ENCODE data around the gene DDX1. TPM values are rescaled to one million over a fixed set of nuclear protein-coding genes. Genes with fewer than 3 reads are reported as not detected.

DDX1 gene
- total RNA-seq, 2 donors from 2014 or later: 116 to 126 TPM

- Mint-ChIP-seq H3K27me3 (ENCODE audit: insufficient read depth) (no peaks in the 10 kb centered on the region), H3K9me3 (no peaks in the 10 kb centered on the region), H3K27ac (no peak overlapping the region), H3K4me1 (peaks cover 6% of the 10 kb centered on the region), H3K36me3 (ENCODE audit: low read depth) (peaks cover 64% of the 10 kb centered on the region), H3K4me3 (no peak overlapping the region)
- H3K9ac ChIP-seq (ENCODE audit: extremely low read depth, low read length, poor library complexity, severe bottlenecking): no peak overlapping the region
- H3K27me3 ChIP-seq (ENCODE audit: control insufficient read depth, insufficient read depth, low read length, poor library complexity, severe bottlenecking): no peaks in the 10 kb centered on the region
- no peaks in the 10 kb centered on the region for H3K9me3 ChIP-seq (ENCODE audit: control insufficient read depth, low read length)
- DNase-seq: no peak
- H3K4me1 ChIP-seq (ENCODE audit: control insufficient read depth, insufficient read depth, low read length): no peaks in the 10 kb centered on the region
- peaks cover 96% of the 10 kb centered on the region for H3K36me3 ChIP-seq (ENCODE audit: control insufficient read depth, insufficient read depth, low read length)
- H3K4me3 ChIP-seq (ENCODE audit: low read length): no peak overlapping the region
- no peak for TF ChIP-seq CTCF (conservative IDR thresholded peaks at IDR 0.05)
- H3K27ac ChIP-seq (ENCODE audit: low read depth, low read length): no peak overlapping the region
- WGBS, 2 experiments (ENCODE audit: insufficient coverage in 1 of 2, insufficient read length in 1 of 2): 90 to 100% methylated on average over 1 to 3 of the region's 4 CpGs
These were observed 38.7 kb downstream of the DDX1 start for GRCh38 chr2:15630121-15630977.

DNA sequence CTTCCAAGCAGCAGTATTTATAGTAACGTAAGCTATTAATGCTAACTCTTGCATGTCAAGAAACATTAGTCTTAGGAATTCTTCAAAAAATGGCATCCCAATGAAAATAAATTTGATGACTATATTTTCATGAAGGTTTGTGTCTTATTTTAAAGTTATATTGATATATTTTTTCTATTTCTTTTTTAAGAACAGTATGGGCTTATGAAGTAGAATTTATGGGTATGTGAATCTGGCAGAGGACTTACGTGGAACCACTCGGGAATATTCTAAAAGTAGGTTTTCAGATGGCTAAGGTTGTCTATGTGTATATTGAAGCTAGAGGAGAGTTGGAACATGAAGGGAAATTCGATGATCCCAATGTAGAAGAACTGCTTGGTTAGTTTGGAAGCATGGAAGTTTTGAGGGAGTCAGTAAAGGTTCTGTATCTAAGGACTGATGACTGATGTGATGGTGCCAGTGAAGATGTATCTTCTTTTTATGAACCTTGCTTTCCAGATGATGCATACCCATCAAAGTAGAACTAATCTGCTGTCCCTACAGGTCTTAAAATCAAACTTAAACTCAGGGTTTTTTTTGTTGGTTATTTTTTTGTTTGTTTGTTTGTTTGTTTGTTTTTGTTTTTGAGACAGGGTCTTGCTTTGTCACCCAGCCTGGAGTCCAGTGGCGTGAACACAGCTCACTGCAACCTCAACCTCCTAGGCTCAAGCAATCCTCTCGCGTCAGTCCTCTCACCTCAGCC lies 39.5 kb downstream of the DDX1 start:
- H3K4me3 Mint-ChIP-seq: no peak overlapping the region
- H3K27me3 Mint-ChIP-seq (ENCODE audit: insufficient read depth): no peaks in the 10 kb centered on the region
- peaks cover 95% of the 10 kb centered on the region for H3K36me3 ChIP-seq (ENCODE audit: control insufficient read depth, insufficient read depth, low read length)

GRCh38 chr2:15631883-15632282 lies 40.2 kb downstream of the DDX1 start:
- Histone ChIP-seq H3K4me3 (ENCODE audit: low read length) (no peak overlapping the region), H3K27me3 (ENCODE audit: control insufficient read depth, insufficient read depth, low read length, poor library complexity, severe bottlenecking) (no peaks in the 10 kb centered on the region), H3K27ac (ENCODE audit: low read depth, low read length) (no peak overlapping the region), H3K9me3 (ENCODE audit: control insufficient read depth, low read length) (no peaks in the 10 kb centered on the region), H3K36me3 (ENCODE audit: control insufficient read depth, insufficient read depth, low read length) (peaks cover 92% of the 10 kb centered on the region), H3K9ac (ENCODE audit: extremely low read depth, low read length, poor library complexity, severe bottlenecking) (no peak overlapping the region), H3K4me1 (ENCODE audit: control insufficient read depth, insufficient read depth, low read length) (no peaks in the 10 kb centered on the region)
- no peak for TF ChIP-seq CTCF (conservative IDR thresholded peaks at IDR 0.05)
- Mint-ChIP-seq H3K9me3 (no peaks in the 10 kb centered on the region), H3K4me1 (peaks cover 18% of the 10 kb centered on the region), H3K4me3 (no peak overlapping the region), H3K36me3 (ENCODE audit: low read depth) (peaks cover 54% of the 10 kb centered on the region), H3K27me3 (ENCODE audit: insufficient read depth) (no peaks in the 10 kb centered on the region), H3K27ac (no peak overlapping the region)
- DNase-seq: no peak

More for the DNA sequence above, 39.5 kb downstream of the DDX1 start:
- no peak for DNase-seq
- TF ChIP-seq CTCF (conservative IDR thresholded peaks at IDR 0.05): no peak
- Histone ChIP-seq H3K27ac (ENCODE audit: low read depth, low read length) (no peak overlapping the region), H3K4me3 (ENCODE audit: low read length) (no peak overlapping the region), H3K27me3 (ENCODE audit: control insufficient read depth, insufficient read depth, low read length, poor library complexity, severe bottlenecking) (no peaks in the 10 kb centered on the region), H3K9ac (ENCODE audit: extremely low read depth, low read length, poor library complexity, severe bottlenecking) (no peak overlapping the region), H3K4me1 (ENCODE audit: control insufficient read depth, insufficient read depth, low read length) (no peaks in the 10 kb centered on the region), H3K9me3 (ENCODE audit: control insufficient read depth, low read length) (no peaks in the 10 kb centered on the region)
- H3K9me3 Mint-ChIP-seq: no peaks in the 10 kb centered on the region
- H3K27ac Mint-ChIP-seq: no peak overlapping the region
- H3K4me1 Mint-ChIP-seq: peaks cover 11% of the 10 kb centered on the region
- WGBS, 2 experiments (ENCODE audit: insufficient coverage in 1 of 2, insufficient read length in 1 of 2): 96 to 97% methylated on average over 7 of the region's 7 CpGs
- H3K36me3 Mint-ChIP-seq (ENCODE audit: low read depth): peaks cover 56% of the 10 kb centered on the region

Measured in endodermal cell (in vitro differentiated cells).